GM21737 (cell line): ENCODE results near the gene GNPTG.
"Not testable (repeated sequence)": the region's sequence is repeated elsewhere in the genome, so short reads cannot be mapped to it uniquely, and the experiment has no call there.

Experiments
- ATAC-seq: cut with Tn5 transposase; IDR thresholded peaks from one replicate; pipeline ENCODE4 v1.9.1; 2021; ENCODE audit warnings: mild to moderate bottlenecking, moderate library complexity; ENCODE audit not compliant: unreplicated experiment

Gene GNPTG

GRCh38 chr16:1318268-1318545 is 33.5 kb upstream of the GNPTG start:
- ATAC-seq: no peak

GRCh38 chr16:1319041-1319440 is 32.7 kb upstream of the GNPTG start:
- no peak for ATAC-seq

- no peak for ATAC-seq
Measured at GRCh38 chr16:1320097-1320496, 31.6 kb upstream of the GNPTG start.

GRCh38 chr16:1320658-1321240 is 31.0 kb upstream of the GNPTG start:
- ATAC-seq: no peak

- ATAC-seq: no peak
Measured at GRCh38 chr16:1322407-1322806, 29.3 kb upstream of the GNPTG start.

- ATAC-seq: no peak
Measured at GRCh38 chr16:1323296-1324239, 28.2 kb upstream of the GNPTG start.

GRCh38 chr16:1324286-1324826 is 27.4 kb upstream of the GNPTG start:
- no peak for ATAC-seq

- ATAC-seq: no peak
Measured at GRCh38 chr16:1325261-1325660, 26.5 kb upstream of the GNPTG start.

GRCh38 chr16:1325673-1326371 is 25.9 kb upstream of the GNPTG start:
- no peak for ATAC-seq

- no peak for ATAC-seq
Measured at GRCh38 chr16:1326391-1326790, 25.3 kb upstream of the GNPTG start.

- ATAC-seq: no peak
Measured at GRCh38 chr16:1326946-1327618, 24.6 kb upstream of the GNPTG start.

- ATAC-seq: no peak
Measured at GRCh38 chr16:1327619-1327947, 24.1 kb upstream of the GNPTG start.

- not testable (repeated sequence) for ATAC-seq
Measured at GRCh38 chr16:1328136-1328535, 23.6 kb upstream of the GNPTG start.

- not testable (repeated sequence) for ATAC-seq
Measured at GRCh38 chr16:1328961-1329360, 22.8 kb upstream of the GNPTG start.

GRCh38 chr16:1330260-1330914 is 21.3 kb upstream of the GNPTG start:
- no peak for ATAC-seq

GRCh38 chr16:1330931-1331711 is 20.6 kb upstream of the GNPTG start:
- ATAC-seq: no peak

GRCh38 chr16:1331712-1332617 is 19.8 kb upstream of the GNPTG start:
- ATAC-seq: no peak

- ATAC-seq: no peak
Measured at GRCh38 chr16:1332618-1333148, 19.0 kb upstream of the GNPTG start.
